GM12878 (cell line): ENCODE results near the gene DCTN2. TPM values are rescaled to one million over a fixed set of nuclear protein-coding genes. Genes with fewer than 3 reads are reported as not detected.

Experiments used
- ATAC-seq: fragments of 200-7000 bp; cut with Tn5 transposase; 3 replicates; pipeline ENCODE4 v1.9.1; 2020; ENCODE audit warnings: mild to moderate bottlenecking, moderate library complexity
- BruUV-seq: library from RNA; stranded (reverse); fragments of 400-500 nt; replicated peaks from 2 replicates; lab custom pipeline; 2021; lab: Mats Ljungman, UMichigan
- CTCF ChIA-PET: fragments of 300-600 bp; sonication (Branson Sonifier 250); formaldehyde crosslinking; extraction: SDS; loops from one replicate; lab custom pipeline; 2021; ENCODE audit warnings: inconsistent platforms; lab: Yijun Ruan, JAX
- POLR2A ChIA-PET: fragments of 350-600 bp; formaldehyde crosslinking; extraction: SDS; loops from one replicate; lab custom pipeline; 2021; ENCODE audit warnings: inconsistent platforms; lab: Charles Lee
- RAD21 ChIA-PET: fragments of 300-600 bp; sonication (Branson Sonifier 250); formaldehyde crosslinking; loops from one replicate; lab custom pipeline; 2023; ENCODE audit warnings: antibody characterized with exemption; ENCODE audit not compliant: unreplicated experiment; lab: Charles Lee
- SMC1A ChIA-PET: fragments of 300-600 bp; sonication (Branson Sonifier 250); formaldehyde crosslinking; loops from one replicate; lab custom pipeline; 2023; ENCODE audit not compliant: unreplicated experiment, uncharacterized antibody; lab: Charles Lee
- DNase-seq: peaks from one replicate; pipeline ENCODE4 v3.0.0-alpha.2; 2011; ENCODE audit warnings: low read depth, low spot score
- FAIRE-seq: peaks from 3 replicates; lab custom pipeline; 2011; peaks lifted over from hg19 to GRCh38; lab: Jason Lieb, UNC
- H2AFZ ChIP-seq: 2 replicates; pipeline ENCODE4 v1.6.0; 2011; ENCODE audit warnings: low read depth, low read length, control low read depth; ENCODE audit not compliant: control insufficient read depth
- H3K27ac ChIP-seq: 2 replicates; pipeline ENCODE4 v1.5.1; 2011; ENCODE audit warnings: control low read depth; ENCODE audit not compliant: control insufficient read depth, insufficient read depth
- H3K27me3 ChIP-seq, 2 experiments: replicated peaks in 1 of 2; 2 replicates each; pipeline versions ENCODE4 v1.6.0 to v1.6.1; 2011; ENCODE audit warnings: low read length in 1 of 2; ENCODE audit not compliant: control insufficient read depth in 2 of 2, insufficient read depth in 2 of 2
- H3K36me3 ChIP-seq, 2 experiments: 2 replicates each; pipeline ENCODE4 v1.5.1; 2011; ENCODE audit warnings: low read length in 1 of 2; ENCODE audit not compliant: control insufficient read depth in 2 of 2, insufficient read depth in 2 of 2
- H3K4me1 ChIP-seq: 2 replicates; pipeline ENCODE4 v1.6.1; 2011; ENCODE audit warnings: mild to moderate bottlenecking, low read length, moderate library complexity, mixed read lengths; ENCODE audit not compliant: control insufficient read depth, insufficient read depth
- H3K4me2 ChIP-seq: 2 replicates; pipeline ENCODE4 v1.6.0; 2011; ENCODE audit warnings: control low read depth; ENCODE audit not compliant: control insufficient read depth, insufficient read depth
- H3K4me3 ChIP-seq: fragments of 200-600 bp; sonication (generic); 2 replicates; pipeline ENCODE4 v1.5.1; 2016
- H3K79me2 ChIP-seq: 2 replicates; pipeline ENCODE4 v1.6.0; 2011; ENCODE audit warnings: low read length; ENCODE audit not compliant: control insufficient read depth, insufficient read depth
- H3K9ac ChIP-seq: 2 replicates; pipeline ENCODE4 v1.8.0; 2011; ENCODE audit warnings: low read length, control low read depth, mixed read lengths; ENCODE audit not compliant: control insufficient read depth, insufficient read depth
- H3K9me3 ChIP-seq: replicated peaks from 3 replicates; pipeline ENCODE4 v1.5.1; 2011; ENCODE audit warnings: mild to moderate bottlenecking, low read length; ENCODE audit not compliant: control insufficient read depth, insufficient read depth
- H4K20me1 ChIP-seq: 2 replicates; pipeline ENCODE4 v1.6.0; 2011; ENCODE audit not compliant: control insufficient read depth, insufficient read depth
- ATF2 ChIP-seq: IDR thresholded peaks from 2 replicates; pipeline ENCODE4 v1.6.1; 2012; ENCODE audit warnings: low read length, inconsistent platforms
- ATF3 ChIP-seq: IDR thresholded peaks from 2 replicates; pipeline ENCODE4 v1.6.1; 2011; ENCODE audit warnings: low read depth, mild to moderate bottlenecking, low read length, moderate library complexity, borderline replicate concordance; ENCODE audit errors: extremely low read depth
- BHLHE40 ChIP-seq, 2 experiments: fragments of 450-650 bp in 1 of 2; IDR thresholded peaks; 2 replicates each; pipeline ENCODE4 v1.6.1; 2011 to 2017; ENCODE audit warnings: low read depth in 2 of 2, borderline replicate concordance in 1 of 2, improper control_type of control experiment in 1 of 2, low read length in 1 of 2, mild to moderate bottlenecking in 1 of 2
- EED ChIP-seq: sonication (generic); IDR thresholded peaks from 2 replicates; pipeline ENCODE4 v1.6.1; 2016; ENCODE audit warnings: antibody characterized with exemption, low read depth
- EZH2 ChIP-seq: IDR thresholded peaks from 2 replicates; pipeline ENCODE4 v1.6.1; 2012; ENCODE audit warnings: low read depth, mild to moderate bottlenecking, control low read depth, inconsistent platforms, low read length, borderline replicate concordance; ENCODE audit not compliant: control insufficient read depth
- GABPA ChIP-seq: IDR thresholded peaks from 2 replicates; pipeline ENCODE4 v1.6.1; 2014; ENCODE audit warnings: antibody characterized with exemption, low read depth, mild to moderate bottlenecking, inconsistent platforms
- MTA2 ChIP-seq: fragments of 450-650 bp; IDR thresholded peaks from 2 replicates; pipeline ENCODE4 v1.6.1; 2016; ENCODE audit warnings: low read depth, mild to moderate bottlenecking, moderate library complexity
- PKNOX1 ChIP-seq: fragments of 450-650 bp; IDR thresholded peaks from 2 replicates; pipeline ENCODE4 v1.6.1; 2016; ENCODE audit warnings: mild to moderate bottlenecking
- RB1 ChIP-seq: fragments of 450-650 bp; formaldehyde crosslinking; IDR thresholded peaks from 2 replicates; pipeline ENCODE4 v1.6.1; 2017; ENCODE audit warnings: mild to moderate bottlenecking, borderline replicate concordance
- RUNX3 ChIP-seq: IDR thresholded peaks from 2 replicates; pipeline ENCODE4 v1.6.1; 2012; ENCODE audit warnings: low read length, inconsistent platforms
- SIX5 ChIP-seq: IDR thresholded peaks from 2 replicates; pipeline ENCODE4 v1.6.1; 2011; ENCODE audit warnings: mild to moderate bottlenecking, low read depth, low read length, moderate library complexity; ENCODE audit not compliant: severe bottlenecking
- STAT3 ChIP-seq: IDR thresholded peaks from 2 replicates; pipeline ENCODE4 v1.6.1; 2011; ENCODE audit warnings: low read depth, low read length, improper control_type of control experiment
- ZBTB40 ChIP-seq: fragments of 450-650 bp; IDR thresholded peaks from 2 replicates; pipeline ENCODE4 v1.6.1; 2016; ENCODE audit warnings: mild to moderate bottlenecking, moderate library complexity, borderline replicate concordance
- WGBS: methylation state at CpG from one replicate; pipeline ENCODE4 v1.1.6; 2016; ENCODE audit warnings: low lambda C conversion rate; ENCODE audit not compliant: insufficient replicate concordance, insufficient coverage; ENCODE audit errors: missing lambda C conversion rate; 5-methylcytosine and 5-hydroxymethylcytosine counted together
- in situ Hi-C: fragments of 300-500 bp; cut with MboI; formaldehyde crosslinking; loops from 9 replicates; pipeline ENCODE4 v1.14.3; 2018; ENCODE audit warnings: mixed read lengths
- intact Hi-C: fragments of 100-400 bp; cut with micrococcal nuclease; formaldehyde crosslinking; loops from one replicate; pipeline ENCODE4 v1.14.2; 2022; ENCODE audit not compliant: unreplicated experiment
- polyA plus RNA-seq, 11 experiments: library from polyadenylated mRNA; depleted of rRNA in 4 of 11; unstranded in 6 of 11; stranded (reverse) in 5 of 11; fragments of >200 nt; fragmentation: Nextera tagmentation in 4 of 11; fragmentation: Illumina TruSeq in 1 of 11; extraction: Ambion mirVana in 4 of 11; extraction: Trizol in 1 of 11; gene quantifications; 1 replicate in 1 of 11; 2 replicates in 10 of 11; pipeline versions ENCODE4 v1.2.1 to v1.2.3, GENCODE V29; 2011 to 2016; ENCODE audit warnings: inconsistent platforms in 2 of 11, missing spikeins in 2 of 11, low read depth in 1 of 11
- total RNA-seq, 4 experiments: library from RNA; depleted of rRNA in 3 of 4; stranded (reverse); fragments of >200 nt in 3 of 4; fragmentation: Illumina TruSeq in 1 of 4; extraction: Trizol in 1 of 4; gene quantifications; 2 replicates each; pipeline versions ENCODE4 v1.2.1 to v1.2.3, GENCODE V29; 2013 to 2021

The DCTN2 gene
- total and polyA plus RNA-seq, 10 of the 15 experiments (the other 5 are each of a cell fraction or from before 2014, with no cell fraction given): 32.3 to 171 (median 100) TPM

GRCh38 chr12:57554453-57554852, 7.5 kb upstream of the DCTN2 start (continued):
- TF ChIP-seq ATF2: no peak
- TF ChIP-seq RB1: no peak
- no peak for TF ChIP-seq RUNX3
- TF ChIP-seq ATF3: no peak
- TF ChIP-seq EED: no peak
- TF ChIP-seq EZH2: no peak
- TF ChIP-seq BHLHE40 (IDR thresholded peaks at IDR 0.05; ENCODE audit: borderline replicate concordance in 1 of 2, low read depth in 2 of 2, low read length in 1 of 2): no peak
- TF ChIP-seq SIX5: no peak
- no peak for TF ChIP-seq STAT3
- TF ChIP-seq, all 136 proteins: peak for 0

GRCh38 chr12:57553343-57554202, 6.6 kb upstream of the DCTN2 start:
- SMC1A ChIA-PET: no interaction called here
- Histone ChIP-seq H3K79me2 (no peaks in the 10 kb centered on the region), H3K27ac (no peak overlapping the region), H3K4me1 (0 out of 2 replicates have a peak, but pooled peaks cover 2% of the 10 kb centered on the region), H3K4me3 (no peak overlapping the region), H3K9ac (no peak overlapping the region), H3K9me3 (no peaks in the 10 kb centered on the region), H3K36me3 (no peaks in the 10 kb centered on the region), H3K27me3 (peaks cover 0 to 3% of the 10 kb centered on the region in 2 experiments; a peak in 2 of 4 replicates), H2AFZ (no peak overlapping the region; the same call in 1 of the 2 replicates), H3K4me2 (no peak overlapping the region), H4K20me1 (no peaks in the 10 kb centered on the region)
- RAD21 ChIA-PET: no interaction called here
- no TSS peak for BruUV-seq
- CTCF ChIA-PET: interaction anchor here (1.0 to 1.8 kb wide), 5 partner anchors 10 to 98 kb away, joined by 3 to 9 read pairs (median 4); partner anchors contain the start of gene INHBE
- WGBS: 32% methylated on average over 7 of the region's 7 CpGs
- no peak for DNase-seq
- FAIRE-seq: no peak
- POLR2A ChIA-PET: no interaction called here
- in situ Hi-C loops (no loop called here), intact Hi-C loops (no loop called here)
- ATAC-seq: no peak
- TF ChIP-seq MTA2: no peak
- no peak for TF ChIP-seq PKNOX1
- no peak for TF ChIP-seq ZBTB40
- TF ChIP-seq ATF3: no peak
- TF ChIP-seq GABPA: no peak
